ENCODE results near the gene ZNF2. TPM values are rescaled to one million over a fixed set of nuclear protein-coding genes. Genes with fewer than 3 reads are reported as not detected.
A peak's percentile ranks its signal among the peaks of the same experiment; 100 is the strongest.

ZNF2 gene
- total and polyA plus RNA-seq, 2 of the 13 experiments (the other 11 are each of a cell fraction or from before 2014, with no cell fraction given): 4.3 to 6.1 TPM

GRCh38 chr2:95143838-95144237 lies 21.8 kb upstream of the ZNF2 start:
- Histone ChIP-seq H3K36me3 (replicated peaks in 1 of 2; ENCODE audit: control insufficient read depth in 1 of 2, insufficient read depth in 2 of 2, low read length in 2 of 2) (no peaks in the 10 kb centered on the region; a peak in 1 of 5 replicates), H3K27ac (ENCODE audit: extremely low read length, insufficient read depth, low read length) (no peak overlapping the region), H3K9me3 (ENCODE audit: low read length) (peaks cover 90% of the 10 kb centered on the region), H3K27me3 (ENCODE audit: control insufficient read depth in 1 of 2, insufficient read depth in 2 of 2, low read length in 2 of 2) (no peaks in the 10 kb centered on the region), H3K4me2 (ENCODE audit: low read depth, low read length) (no peak overlapping the region), H3K4me3 (replicated peaks in 1 of 3; ENCODE audit: insufficient read depth in 1 of 3, low read depth in 2 of 3, low read length in 3 of 3) (no peak overlapping the region), H2AFZ (ENCODE audit: low read length) (no peak overlapping the region), H3K79me2 (ENCODE audit: insufficient read depth, low read length) (no peaks in the 10 kb centered on the region), H3K9ac (ENCODE audit: insufficient read depth, low read depth, low read length) (no peak overlapping the region), H4K20me1 (ENCODE audit: insufficient read depth, low read length) (no peaks in the 10 kb centered on the region), H3K4me1 (ENCODE audit: insufficient read depth, low read length) (no peaks in the 10 kb centered on the region)
- ATAC-seq (no peak), DNase-seq (ENCODE audit: low spot score) (no peak), FAIRE-seq (no peak)
- intact Hi-C loops (cut with micrococcal nuclease; ENCODE audit: unreplicated experiment): no loop called here
- CTCF ChIA-PET (ENCODE audit: low intra/inter-chr PET ratio, low total read pairs): no interaction called here
- 95% methylated on average over 2 of the region's 2 CpGs for WGBS (ENCODE audit: low lambda C conversion rate)
- TF ChIP-seq ZNF253 (CRISPR knock-in tag; IDR thresholded peaks at IDR 0.05; ENCODE audit: borderline replicate concordance): peak; percentile 91; the same call in 1 of the 2 replicates
- no peak for TF ChIP-seq ZNF17 (CRISPR knock-in tag; IDR thresholded peaks at IDR 0.05)
- POLR2A ChIA-PET: no interaction called here
- in situ Hi-C loops (cut with HindIII; ENCODE audit: extremely low pct_ligation_motif_present, low pct_unique_long_range_greater_than_20kb): no loop called here
- BruUV-seq (replicated peaks): no TSS peak

- H3K4me3 ChIP-seq (replicated peaks in 1 of 3; ENCODE audit: insufficient read depth in 1 of 3, low read depth in 2 of 3, low read length in 3 of 3): no peak overlapping the region
- BruUV-seq (replicated peaks): TSS peak; percentile 22
- 91% methylated on average over 6 of the region's 6 CpGs for WGBS (ENCODE audit: low lambda C conversion rate)
These were observed 16.1 kb upstream of the ZNF2 start for GRCh38 chr2:95149397-95149984.

More at GRCh38 chr2:95149397-95149984, 16.1 kb upstream of the ZNF2 start:
- H3K9me3 ChIP-seq (ENCODE audit: low read length): peaks cover 87% of the 10 kb centered on the region
- H3K4me1 ChIP-seq (ENCODE audit: insufficient read depth, low read length): no peaks in the 10 kb centered on the region
- FAIRE-seq (no peak), ATAC-seq (no peak), DNase-seq (ENCODE audit: low spot score) (no peak)
- peak; percentile 100 for TF ChIP-seq ZNF274 (CRISPR knock-in tag; IDR thresholded peaks at IDR 0.05)
- no peak for TF ChIP-seq ZNF142 (CRISPR knock-in tag; IDR thresholded peaks at IDR 0.05)
- H3K27ac ChIP-seq (ENCODE audit: extremely low read length, insufficient read depth, low read length): no peak overlapping the region
- no peaks in the 10 kb centered on the region for H4K20me1 ChIP-seq (ENCODE audit: insufficient read depth, low read length)
- ChIA-PET POLR2A (no interaction called here), CTCF (ENCODE audit: low intra/inter-chr PET ratio, low total read pairs) (no interaction called here)
- no peak overlapping the region for H2AFZ ChIP-seq (ENCODE audit: low read length)
- in situ Hi-C loops (cut with HindIII; ENCODE audit: extremely low pct_ligation_motif_present, low pct_unique_long_range_greater_than_20kb) (no loop called here), intact Hi-C loops (cut with micrococcal nuclease; ENCODE audit: unreplicated experiment) (no loop called here)
- H3K36me3 ChIP-seq (replicated peaks in 1 of 2; ENCODE audit: control insufficient read depth in 1 of 2, insufficient read depth in 2 of 2, low read length in 2 of 2): peaks cover 13 to 40% of the 10 kb centered on the region in 2 experiments
- H3K27me3 ChIP-seq (ENCODE audit: control insufficient read depth in 1 of 2, insufficient read depth in 2 of 2, low read length in 2 of 2): no peaks in the 10 kb centered on the region
- H3K79me2 ChIP-seq (ENCODE audit: insufficient read depth, low read length): no peaks in the 10 kb centered on the region
- H3K4me2 ChIP-seq (ENCODE audit: low read depth, low read length): no peak overlapping the region
- H3K9ac ChIP-seq (ENCODE audit: insufficient read depth, low read depth, low read length): no peak overlapping the region

All from HepG2 (cell line).